AG09309 (cell line): ENCODE data around the gene HOXA7.
A peak's percentile ranks its signal among the peaks of the same experiment; 100 is the strongest.

ENCODE experiments used
- DNase-seq: peaks from one replicate; pipeline ENCODE4 v3.0.0-alpha.2; 2010; ENCODE audit warnings: low read depth
- H3K4me3 ChIP-seq: 2 replicates; pipeline ENCODE4 v1.5.1; 2011; ENCODE audit warnings: mild to moderate bottlenecking, low read depth, low read length, moderate library complexity; ENCODE audit not compliant: control insufficient read depth
- TF ChIP-seq, protein P1 (sequence below): IDR thresholded peaks from 2 replicates; pipeline ENCODE4 v1.5.1; 2011; ENCODE audit warnings: mild to moderate bottlenecking, low read depth, low read length, inconsistent platforms; ENCODE audit not compliant: insufficient read depth, control insufficient read depth; ENCODE audit errors: missing control alignments

The HOXA7 gene

GRCh38 chr7:27202018-27202861, 45.8 kb upstream of the HOXA7 start:
- no peak for DNase-seq
- H3K4me3 ChIP-seq, result peak overlapping the region; percentile 78
- TF ChIP-seq, protein P1, sequence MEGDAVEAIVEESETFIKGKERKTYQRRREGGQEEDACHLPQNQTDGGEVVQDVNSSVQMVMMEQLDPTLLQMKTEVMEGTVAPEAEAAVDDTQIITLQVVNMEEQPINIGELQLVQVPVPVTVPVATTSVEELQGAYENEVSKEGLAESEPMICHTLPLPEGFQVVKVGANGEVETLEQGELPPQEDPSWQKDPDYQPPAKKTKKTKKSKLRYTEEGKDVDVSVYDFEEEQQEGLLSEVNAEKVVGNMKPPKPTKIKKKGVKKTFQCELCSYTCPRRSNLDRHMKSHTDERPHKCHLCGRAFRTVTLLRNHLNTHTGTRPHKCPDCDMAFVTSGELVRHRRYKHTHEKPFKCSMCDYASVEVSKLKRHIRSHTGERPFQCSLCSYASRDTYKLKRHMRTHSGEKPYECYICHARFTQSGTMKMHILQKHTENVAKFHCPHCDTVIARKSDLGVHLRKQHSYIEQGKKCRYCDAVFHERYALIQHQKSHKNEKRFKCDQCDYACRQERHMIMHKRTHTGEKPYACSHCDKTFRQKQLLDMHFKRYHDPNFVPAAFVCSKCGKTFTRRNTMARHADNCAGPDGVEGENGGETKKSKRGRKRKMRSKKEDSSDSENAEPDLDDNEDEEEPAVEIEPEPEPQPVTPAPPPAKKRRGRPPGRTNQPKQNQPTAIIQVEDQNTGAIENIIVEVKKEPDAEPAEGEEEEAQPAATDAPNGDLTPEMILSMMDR, result no peak

DNA sequence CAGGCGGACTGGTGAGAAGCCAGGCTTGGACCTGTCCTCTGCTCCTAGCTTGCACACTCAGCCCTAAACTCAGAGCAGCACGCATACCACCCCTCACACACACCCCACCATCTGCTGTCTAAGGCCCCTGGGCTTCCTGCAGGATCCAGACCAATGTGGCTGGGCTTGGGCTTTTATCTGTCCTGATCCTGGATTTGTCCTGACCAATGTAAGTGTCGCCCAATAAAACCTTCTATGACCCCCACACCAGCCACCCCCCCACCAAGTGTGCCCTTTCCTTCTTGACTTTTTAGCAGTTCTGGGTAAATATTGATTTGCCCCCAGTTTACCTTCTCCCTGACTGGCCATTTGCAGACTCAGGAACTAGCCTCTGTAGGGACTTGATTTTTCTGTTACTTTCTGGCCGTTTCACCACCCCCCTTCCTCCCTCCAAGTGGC, 45.1 kb upstream of the HOXA7 start:
- no peak for DNase-seq
- TF ChIP-seq, protein P1, result no peak
- peak overlapping the region; percentile 78 for H3K4me3 ChIP-seq

GRCh38 chr7:27200761-27201579, 44.5 kb upstream of the HOXA7 start:
- TF ChIP-seq, protein P1, result no peak
- DNase-seq, result no peak
- H3K4me3 ChIP-seq, result peak overlapping the region; percentile 78

GRCh38 chr7:27199849-27200760, 43.6 kb upstream of the HOXA7 start, which contains the start of gene HOXA13:
HOXA13 (minus strand) TSS chr7:27200091; CDS start chr7:27200077, 14 bp downstream.
- TF ChIP-seq, protein P1, result no peak
- no peak for DNase-seq
- H3K4me3 ChIP-seq, result peak within 1 kb of the TSS; percentile 79

- TF ChIP-seq, protein P1, result no peak
- no peak for DNase-seq
- H3K4me3 ChIP-seq, result peak overlapping the region; percentile 79
Measured at GRCh38 chr7:27198871-27199801, 42.7 kb upstream of the HOXA7 start.
